Rectal smooth muscle tissue (tissue), 1 donor: Measurements from ENCODE around the gene LCN12.

Experiments used
- H3K27ac ChIP-seq: one replicate; pipeline ENCODE4 v1.7.0; 2013; ENCODE audit warnings: low read depth, low read length, inconsistent platforms
- H3K27me3 ChIP-seq: one replicate; pipeline ENCODE4 v1.7.0; 2013; ENCODE audit warnings: low read length; ENCODE audit not compliant: control insufficient read depth, insufficient read depth
- H3K36me3 ChIP-seq: one replicate; pipeline ENCODE4 v1.7.0; 2013; ENCODE audit warnings: low read length; ENCODE audit not compliant: control insufficient read depth, insufficient read depth
- H3K4me1 ChIP-seq: one replicate; pipeline ENCODE4 v1.7.0; 2013; ENCODE audit warnings: low read length; ENCODE audit not compliant: control insufficient read depth, insufficient read depth
- H3K4me3 ChIP-seq: one replicate; pipeline ENCODE4 v1.7.0; 2013; ENCODE audit warnings: low read length
- H3K9ac ChIP-seq: one replicate; pipeline ENCODE4 v1.7.0; 2013; ENCODE audit warnings: low read length

LCN12 gene

DNA sequence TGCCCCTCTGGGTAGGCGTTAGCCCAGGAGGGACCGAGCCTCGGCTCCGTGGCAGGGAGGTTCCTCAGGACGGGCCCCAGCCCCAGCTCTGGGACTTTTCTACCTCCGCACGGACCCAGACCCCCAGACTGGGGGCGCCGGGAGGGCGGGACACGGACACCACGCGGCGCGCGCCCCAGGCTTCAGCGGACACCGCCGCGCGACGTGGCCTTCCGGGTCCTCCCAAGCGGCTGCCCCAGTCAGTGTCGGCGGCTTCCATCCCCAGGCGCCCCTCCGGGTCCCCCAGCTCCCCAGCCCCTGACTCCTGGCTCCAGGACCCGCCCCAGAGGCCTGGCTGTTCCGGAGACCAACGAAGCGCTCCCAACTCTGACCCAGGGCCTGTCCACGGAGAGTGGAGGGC is 33.8 kb downstream of the LCN12 start:
- Histone ChIP-seq H3K27ac (no peak overlapping the region), H3K4me1 (no peaks in the 10 kb centered on the region), H3K27me3 (peaks cover 22% of the 10 kb centered on the region), H3K4me3 (no peak overlapping the region), H3K36me3 (no peaks in the 10 kb centered on the region), H3K9ac (no peak overlapping the region)

GRCh38 chr9:136988872-136989271 is 36.8 kb downstream of the LCN12 start:
- H3K4me3 ChIP-seq: no peak overlapping the region
- no peaks in the 10 kb centered on the region for H3K36me3 ChIP-seq
- H3K27me3 ChIP-seq: peaks cover 13% of the 10 kb centered on the region
- H3K27ac ChIP-seq: no peak overlapping the region
- H3K9ac ChIP-seq: no peak overlapping the region
- H3K4me1 ChIP-seq: peaks cover 3% of the 10 kb centered on the region

GRCh38 chr9:136990242-136990911 is 38.3 kb downstream of the LCN12 start:
- Histone ChIP-seq H3K27ac (no peak overlapping the region), H3K27me3 (peaks cover 5% of the 10 kb centered on the region), H3K4me3 (no peak overlapping the region), H3K36me3 (no peaks in the 10 kb centered on the region), H3K9ac (no peak overlapping the region), H3K4me1 (peaks cover 3% of the 10 kb centered on the region)

- H3K4me3 ChIP-seq: peak within 1 kb of the TSS; percentile 71
- no peaks in the 10 kb centered on the region for H3K36me3 ChIP-seq
- H3K4me1 ChIP-seq: peaks cover 3% of the 10 kb centered on the region
- H3K27ac ChIP-seq: peak within 1 kb of the TSS; percentile 52
- H3K27me3 ChIP-seq: peaks cover 3% of the 10 kb centered on the region
- peak within 1 kb of the TSS; percentile 42 for H3K9ac ChIP-seq
Measured at GRCh38 chr9:136991993-136992818, 40.1 kb downstream of the LCN12 start, which contains the start of gene PAXX. Gene PAXX, plus strand, starts transcription at chr9:136992422. Its CDS starts 22 bp downstream, at chr9:136992444.

GRCh38 chr9:136992819-136993369 is 40.8 kb downstream of the LCN12 start:
- Histone ChIP-seq H3K27ac (no peak overlapping the region), H3K9ac (peak overlapping the region; percentile 42), H3K4me3 (peak overlapping the region; percentile 71), H3K27me3 (peaks cover 3% of the 10 kb centered on the region), H3K36me3 (no peaks in the 10 kb centered on the region), H3K4me1 (peaks cover 3% of the 10 kb centered on the region)

DNA sequence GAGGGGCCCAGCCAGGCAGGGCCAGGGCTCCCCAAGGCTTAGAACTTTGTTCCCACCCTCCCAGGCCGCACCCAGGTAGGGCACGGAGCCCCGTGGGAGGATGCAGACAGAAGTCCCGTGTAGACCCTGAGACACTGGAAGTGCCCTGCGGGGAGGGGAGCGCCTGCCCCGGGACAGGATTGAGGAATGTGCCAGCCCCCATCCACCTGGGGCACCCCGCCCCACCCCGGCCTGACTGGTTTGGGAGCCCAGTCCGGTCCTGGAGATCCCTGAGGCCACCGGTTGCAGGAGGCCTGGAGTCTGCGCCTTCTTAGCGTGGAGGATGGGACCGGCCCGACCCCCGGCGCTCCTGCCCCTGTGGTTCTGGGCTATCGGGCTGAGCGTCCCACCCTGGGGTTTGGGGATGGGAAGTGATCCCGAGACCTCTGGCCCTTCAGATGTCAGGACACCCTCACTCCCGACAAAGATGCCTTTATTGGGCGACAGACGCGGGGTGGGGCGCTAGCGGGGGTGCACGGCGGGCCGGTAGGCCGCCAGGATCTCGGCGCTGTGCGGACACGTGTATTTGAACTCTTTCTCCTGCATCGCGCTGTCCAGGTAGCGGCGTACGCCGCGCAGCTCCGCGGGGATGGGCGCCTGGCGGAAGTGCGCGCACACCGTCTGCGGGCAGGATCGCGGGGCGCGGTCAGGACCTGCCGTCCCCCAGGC is 42.3 kb downstream of the LCN12 start:
- no peak overlapping the region for H3K27ac ChIP-seq
- H3K9ac ChIP-seq: no peak overlapping the region
- peaks cover 3% of the 10 kb centered on the region for H3K27me3 ChIP-seq
- H3K36me3 ChIP-seq: no peaks in the 10 kb centered on the region
- H3K4me1 ChIP-seq: peaks cover 3% of the 10 kb centered on the region
- no peak overlapping the region for H3K4me3 ChIP-seq

DNA sequence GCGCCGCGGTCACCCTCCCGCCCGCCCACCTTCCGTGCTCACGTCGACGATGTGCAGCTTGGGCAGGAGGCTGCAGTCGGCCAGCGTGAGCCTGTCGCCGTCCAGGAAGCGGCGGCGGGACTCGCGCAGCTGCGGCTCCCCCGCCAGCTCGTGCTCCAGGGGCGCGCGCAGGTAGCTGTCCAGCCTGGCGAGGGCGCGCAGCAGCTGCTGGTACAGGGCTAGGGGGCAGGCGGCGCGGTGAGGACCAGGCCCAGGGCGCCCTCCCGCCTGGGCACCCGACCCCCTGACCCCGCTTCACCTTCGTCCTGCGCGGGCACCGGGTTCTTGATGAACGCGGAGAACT is 42.8 kb downstream of the LCN12 start:
- peaks cover 3% of the 10 kb centered on the region for H3K4me1 ChIP-seq
- no peaks in the 10 kb centered on the region for H3K36me3 ChIP-seq
- no peak overlapping the region for H3K27ac ChIP-seq
- no peak overlapping the region for H3K9ac ChIP-seq
- no peak overlapping the region for H3K4me3 ChIP-seq
- H3K27me3 ChIP-seq: peaks cover 3% of the 10 kb centered on the region

DNA sequence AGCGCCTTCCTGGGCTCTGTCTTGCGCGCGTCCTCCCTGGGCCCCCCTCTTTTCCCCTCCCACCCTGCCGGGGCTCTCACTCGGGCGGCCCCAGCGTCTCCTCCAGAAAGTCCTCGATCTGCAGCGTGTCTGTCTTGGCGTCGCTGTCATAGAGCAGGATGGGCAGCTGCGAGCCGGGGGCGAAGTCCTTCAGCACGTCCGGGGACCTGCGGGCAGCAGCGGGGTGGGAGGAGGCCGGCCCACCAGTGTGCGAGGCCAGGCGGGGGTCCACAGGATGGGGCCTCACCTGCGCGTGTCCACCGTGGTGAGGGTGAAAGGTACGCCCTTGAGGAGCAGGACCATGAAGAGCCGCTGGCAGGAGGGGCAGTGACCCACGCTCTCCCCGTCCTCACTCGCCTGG is 43.3 kb downstream of the LCN12 start:
- Histone ChIP-seq H3K4me1 (peaks cover 3% of the 10 kb centered on the region), H3K27me3 (peaks cover 3% of the 10 kb centered on the region), H3K27ac (no peak overlapping the region), H3K4me3 (no peak overlapping the region), H3K9ac (no peak overlapping the region), H3K36me3 (no peaks in the 10 kb centered on the region)

DNA sequence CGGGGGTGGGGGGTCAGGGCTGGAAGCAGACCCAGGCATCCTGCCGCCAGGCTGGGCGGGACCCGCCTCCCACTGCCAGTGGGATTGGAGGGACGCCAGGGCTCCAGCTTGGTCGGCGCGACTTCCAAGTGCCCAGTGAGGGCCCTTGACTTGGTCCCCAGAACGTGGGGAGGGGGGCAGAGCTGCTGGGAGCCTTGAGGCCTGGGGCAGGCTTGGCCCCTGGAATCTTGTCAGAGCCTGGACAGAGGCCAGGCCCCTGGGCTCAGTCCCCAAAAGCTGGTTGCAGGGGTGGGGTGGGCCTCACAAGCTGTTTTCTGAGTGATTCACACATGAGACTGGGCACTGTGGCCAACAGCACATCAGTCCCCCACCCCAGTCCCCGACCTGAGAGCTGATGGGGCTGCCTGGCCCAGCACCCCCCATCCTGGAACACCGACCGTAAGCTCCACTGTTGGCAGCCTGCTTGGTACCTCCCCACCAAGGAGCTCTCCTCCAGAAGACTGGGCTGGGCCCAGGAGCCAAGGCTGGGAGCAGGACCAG is 43.8 kb downstream of the LCN12 start:
- Histone ChIP-seq H3K4me3 (peak overlapping the region; percentile 43), H3K9ac (no peak overlapping the region), H3K27ac (no peak overlapping the region), H3K4me1 (peaks cover 3% of the 10 kb centered on the region), H3K36me3 (no peaks in the 10 kb centered on the region), H3K27me3 (peaks cover 3% of the 10 kb centered on the region)

DNA sequence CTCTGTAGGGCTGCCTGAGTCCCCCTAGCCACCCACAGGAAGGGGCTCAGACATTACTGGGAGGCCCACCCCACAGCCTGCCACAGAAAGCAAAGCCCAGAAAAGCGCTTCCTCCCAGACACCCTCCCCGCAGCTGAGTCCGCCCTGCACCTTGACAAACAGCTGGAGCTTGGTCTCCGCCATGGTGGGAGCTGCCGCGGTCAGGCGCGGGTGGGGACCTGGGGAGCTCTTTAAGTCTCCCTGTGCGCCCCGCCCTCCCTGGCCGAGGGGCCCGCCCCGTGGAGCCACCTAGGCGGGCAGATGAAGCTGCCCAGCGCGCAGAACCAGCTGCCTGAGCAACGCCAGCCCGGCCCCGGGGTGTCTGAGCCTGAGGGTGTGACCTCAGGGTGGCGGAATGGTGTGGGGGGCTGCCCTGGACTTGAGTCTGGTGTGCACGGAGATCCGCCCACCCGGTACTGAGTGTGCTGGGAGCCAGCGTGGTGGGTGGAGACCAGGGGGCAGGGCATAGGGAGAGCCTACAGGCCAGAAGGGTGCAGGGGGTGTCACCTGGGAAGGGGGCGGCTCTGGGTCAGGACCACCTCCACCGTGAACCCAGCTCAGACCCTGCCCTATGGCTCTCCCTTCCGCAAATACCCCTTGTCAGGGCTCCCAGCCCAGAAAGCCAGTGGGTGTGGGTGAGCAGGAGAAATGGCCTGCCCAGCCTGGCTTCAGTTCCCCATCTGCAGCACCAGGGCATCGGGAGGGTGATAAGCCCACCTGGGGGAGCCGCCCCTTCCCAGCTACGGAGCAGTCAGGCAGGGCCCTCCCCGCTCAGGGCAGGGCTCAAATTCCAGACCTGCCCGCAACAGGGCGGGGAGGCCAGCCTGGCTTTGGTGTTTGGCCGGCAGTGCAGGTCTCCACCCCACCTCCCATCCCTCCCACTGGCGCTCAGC is 44.6 kb downstream of the LCN12 start, which contains the start of gene CLIC3:
Gene CLIC3, minus strand, starts transcription at position 208 of the 932 bp plus-strand sequence. Its CDS starts 25 bp downstream, at position 183.
- Histone ChIP-seq H3K27ac (no peak within 1 kb of the TSS), H3K4me3 (peak within 1 kb of the TSS; percentile 43), H3K27me3 (peaks cover 3% of the 10 kb centered on the region), H3K36me3 (no peaks in the 10 kb centered on the region), H3K4me1 (peaks cover 3% of the 10 kb centered on the region), H3K9ac (no peak within 1 kb of the TSS)

DNA sequence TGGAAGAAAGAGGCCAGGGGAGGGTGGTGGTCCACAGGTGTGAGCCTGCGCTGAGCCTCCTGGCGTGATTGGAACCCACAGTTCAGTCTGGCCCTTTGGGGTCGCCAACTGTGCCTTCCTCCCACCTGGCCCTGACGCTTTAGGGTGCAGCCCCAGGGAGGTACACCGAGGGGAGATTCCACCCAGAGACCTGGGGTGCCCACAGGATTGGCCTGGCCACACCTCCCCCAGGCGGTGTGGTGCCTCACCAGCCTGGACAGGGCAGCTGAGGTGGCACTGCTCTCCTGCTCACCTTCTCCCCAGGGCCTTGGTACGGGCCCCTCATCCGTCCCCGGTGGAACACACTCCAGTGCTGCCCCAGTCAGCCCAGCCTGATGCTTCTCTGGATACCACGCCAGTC is 45.3 kb downstream of the LCN12 start:
- Histone ChIP-seq H3K4me1 (peaks cover 3% of the 10 kb centered on the region), H3K36me3 (no peaks in the 10 kb centered on the region), H3K27ac (no peak overlapping the region), H3K9ac (no peak overlapping the region), H3K4me3 (no peak overlapping the region), H3K27me3 (peaks cover 3% of the 10 kb centered on the region)
